CMK (cell line): ENCODE measurements around the gene CYP19A1.

Experiments
- DNase-seq: peaks from one replicate; pipeline ENCODE4 v3.0.0-alpha.2; 2010; ENCODE audit warnings: low read depth

Gene CYP19A1

DNA sequence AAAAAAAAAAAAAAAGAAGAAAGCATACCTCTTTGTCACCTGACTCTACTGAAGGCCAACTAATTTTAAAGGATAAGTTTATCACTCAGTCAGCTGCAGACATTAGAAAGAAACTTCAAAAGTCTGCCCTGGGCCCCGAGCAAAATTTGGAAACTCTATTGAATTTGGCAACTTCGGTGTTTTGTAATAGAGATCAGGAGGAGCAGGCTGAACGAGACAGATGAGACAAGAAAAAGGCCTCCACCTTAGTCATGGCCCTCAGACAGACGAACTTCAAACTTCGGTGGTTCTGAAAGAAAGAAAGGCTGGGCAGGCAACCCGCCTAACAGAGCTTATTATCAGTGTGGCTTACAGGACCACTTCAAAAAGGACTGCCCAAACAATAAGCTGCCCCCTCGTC, 21.6 kb upstream of the CYP19A1 start:
- no peak for DNase-seq

DNA sequence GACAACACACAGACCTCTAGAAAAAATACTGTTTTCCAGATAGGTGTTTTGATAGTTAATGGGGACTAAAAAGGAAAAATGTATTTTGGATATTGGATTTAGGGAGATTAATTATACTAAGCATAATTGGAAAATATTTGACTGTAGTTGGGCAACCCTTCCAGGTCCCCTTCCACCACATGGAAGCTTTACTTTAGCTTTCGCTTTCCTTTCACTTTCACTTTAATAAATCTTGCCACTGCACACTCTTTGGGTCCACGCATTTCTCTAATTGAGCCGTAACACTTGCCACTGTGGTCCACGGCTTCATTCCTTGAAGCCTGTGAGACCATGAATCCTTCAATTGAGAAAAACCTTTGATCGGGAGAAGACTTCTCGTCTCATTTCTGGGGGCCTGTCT, 18.6 kb upstream of the CYP19A1 start:
- DNase-seq, result no peak

DNA sequence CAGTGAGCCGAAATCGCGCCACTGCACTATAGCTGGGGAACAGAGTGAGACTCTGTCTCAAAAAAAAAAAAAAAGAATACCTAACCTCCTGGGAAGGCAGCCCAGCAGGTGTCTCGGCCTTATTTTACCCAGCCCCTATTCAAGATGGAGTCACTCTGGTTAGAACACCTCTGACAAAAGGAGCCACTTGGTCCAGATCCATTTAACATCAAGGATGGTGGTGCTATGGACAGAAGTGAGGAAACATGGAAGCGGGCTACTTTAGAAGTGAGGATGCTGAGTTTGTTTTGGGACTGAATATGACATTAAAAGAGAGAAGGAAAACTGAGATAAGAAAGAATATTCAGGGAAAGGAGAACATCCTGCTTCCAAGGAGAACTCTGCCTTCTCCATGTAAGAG, 17.8 kb upstream of the CYP19A1 start:
- no peak for DNase-seq

DNA sequence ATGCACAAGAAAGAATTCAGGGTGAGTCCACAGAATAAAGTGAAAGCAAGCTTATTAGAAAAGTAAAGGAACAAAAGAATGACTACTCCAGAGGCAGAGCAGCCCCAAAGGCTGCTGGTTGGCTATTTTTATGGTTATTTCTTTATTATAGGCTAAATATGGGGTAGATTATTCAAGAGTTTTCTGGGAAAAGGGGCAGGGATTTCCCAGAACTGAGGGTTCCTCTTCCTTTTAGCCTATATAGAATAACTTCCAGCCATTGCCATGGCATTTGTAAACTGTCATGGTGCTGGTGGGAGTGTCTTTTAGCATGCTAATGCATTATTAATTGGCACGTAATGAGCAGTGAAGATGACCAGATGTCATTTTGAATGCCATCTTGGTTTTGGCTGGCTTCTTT, 16.7 kb upstream of the CYP19A1 start:
- DNase-seq, result no peak

DNA sequence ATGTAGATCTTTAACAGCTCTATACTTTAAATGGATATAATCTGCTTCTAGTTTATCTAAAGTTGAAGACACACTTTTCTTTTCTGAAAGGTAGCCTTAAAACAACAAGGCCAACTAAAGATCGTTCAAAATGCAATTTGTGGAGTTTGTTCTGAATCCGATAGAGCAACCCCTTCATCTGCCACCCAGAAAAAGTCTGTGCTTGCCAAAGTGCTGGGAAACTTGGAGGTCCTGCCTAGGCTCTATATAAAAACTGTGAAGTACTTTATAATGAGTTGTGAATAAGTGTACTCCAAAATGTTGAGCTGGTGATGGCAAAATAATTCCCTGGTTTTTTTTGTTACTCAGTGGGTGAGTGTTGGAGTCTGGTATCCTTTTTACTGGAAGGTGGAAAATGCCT, 15.6 kb upstream of the CYP19A1 start:
- DNase-seq, result no peak

DNA sequence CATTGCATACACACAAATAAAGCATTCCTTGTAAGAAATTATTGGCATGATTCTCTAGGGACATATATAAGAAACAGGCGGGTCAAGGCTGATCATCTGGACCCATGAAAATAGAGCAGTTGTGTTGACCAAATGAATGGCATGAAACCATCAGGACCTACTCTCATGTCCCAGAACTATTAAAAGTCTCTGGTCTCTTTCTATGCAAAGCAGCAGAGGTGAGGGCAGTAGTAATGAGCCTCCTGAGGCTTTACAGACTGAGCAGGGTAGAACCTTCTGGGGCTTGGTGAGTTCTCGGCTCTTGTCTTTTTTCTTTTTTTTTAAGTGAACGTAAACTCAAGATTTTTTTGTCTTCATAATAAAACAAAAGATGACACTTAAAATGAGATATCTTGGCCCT, 12.3 kb upstream of the CYP19A1 start:
- no peak for DNase-seq

DNA sequence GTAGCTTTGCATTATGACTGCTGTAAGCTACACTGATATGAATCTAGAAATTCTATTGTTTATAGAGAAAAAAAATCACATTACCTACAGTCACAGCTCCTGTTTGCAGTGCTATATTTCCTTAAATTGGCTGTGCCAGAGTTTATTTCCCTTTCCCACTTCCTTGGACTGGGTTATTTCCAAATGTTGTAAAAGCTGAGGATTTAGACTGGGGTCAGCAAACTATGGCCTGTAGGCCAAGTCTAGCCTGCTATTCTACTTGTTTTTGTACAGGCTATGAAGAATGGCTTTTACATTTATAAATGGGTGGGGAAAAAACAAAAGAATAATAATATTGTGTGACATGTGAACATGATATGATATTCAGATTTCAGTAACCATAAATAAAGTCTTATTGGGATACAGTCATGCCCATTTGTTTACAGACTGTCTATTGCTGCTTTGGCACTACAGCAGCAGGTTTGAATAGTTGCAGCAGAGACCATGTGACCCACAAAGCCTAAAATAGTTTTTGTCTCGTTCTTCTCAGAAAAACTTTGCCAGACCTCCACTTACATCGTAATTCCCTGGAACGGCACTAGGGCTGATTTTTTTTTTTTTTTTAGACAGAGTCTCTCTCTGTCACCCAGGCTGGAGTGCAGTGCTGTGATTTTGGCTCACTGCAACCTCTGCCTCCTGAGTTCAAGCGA, 10.9 kb upstream of the CYP19A1 start:
- DNase-seq, result no peak

DNA sequence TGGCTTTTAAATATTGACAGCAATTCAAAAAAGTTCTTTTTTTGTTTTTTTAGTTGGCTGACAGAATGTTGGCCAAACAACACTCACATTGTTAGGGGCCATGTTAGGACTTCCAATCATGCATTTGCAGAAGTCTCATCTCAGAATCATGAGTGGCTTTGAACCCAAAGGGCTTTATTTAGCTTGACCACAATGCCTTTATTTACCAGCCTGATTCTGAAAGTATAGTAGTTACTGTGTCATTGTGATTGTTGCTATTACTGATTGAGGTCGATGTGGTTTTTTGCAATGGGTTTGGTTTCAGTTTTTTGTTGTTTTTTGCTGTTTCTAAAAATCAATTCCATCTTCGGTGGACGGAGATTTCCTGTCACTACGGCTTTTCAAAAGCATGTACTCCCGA, 10.3 kb upstream of the CYP19A1 start:
- DNase-seq, result no peak

DNA sequence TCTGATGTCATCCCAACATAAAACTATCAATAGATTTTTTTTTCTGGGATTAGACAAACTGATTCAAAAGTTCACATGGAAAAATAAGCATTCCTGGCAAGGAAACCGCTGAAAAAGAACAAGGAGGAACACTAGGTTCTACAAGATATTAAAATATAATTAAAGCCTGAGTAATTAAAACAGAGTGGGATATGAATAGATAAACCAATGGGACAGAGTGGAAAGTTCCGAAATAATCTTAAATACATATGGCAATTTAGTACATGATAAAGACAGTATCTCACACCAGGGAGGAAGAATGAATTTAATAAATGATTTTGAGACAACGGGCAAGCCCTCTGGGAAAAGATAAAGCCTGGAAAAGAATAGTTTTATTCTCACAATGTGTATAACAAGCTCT, 7.7 kb upstream of the CYP19A1 start:
- DNase-seq, result no peak

DNA sequence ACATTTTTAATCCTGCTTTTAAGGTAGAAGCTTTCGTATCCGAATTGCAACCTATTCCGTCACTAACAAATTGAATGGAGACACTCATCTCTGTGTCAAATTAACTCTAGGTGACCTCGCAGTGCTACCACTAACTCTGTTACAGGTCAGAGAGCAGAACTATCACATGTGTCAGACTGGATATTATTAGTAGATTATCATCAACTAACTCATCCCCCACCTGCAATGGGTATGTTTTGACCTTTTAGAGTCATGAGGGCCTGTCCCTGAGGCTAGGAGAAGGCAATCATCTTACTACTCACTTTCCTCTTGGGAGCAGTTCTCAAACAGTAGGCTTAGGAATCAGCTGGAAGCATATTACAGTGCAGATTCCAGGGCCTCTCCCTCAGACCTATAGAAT, 5.1 kb upstream of the CYP19A1 start:
- DNase-seq, result no peak

DNA sequence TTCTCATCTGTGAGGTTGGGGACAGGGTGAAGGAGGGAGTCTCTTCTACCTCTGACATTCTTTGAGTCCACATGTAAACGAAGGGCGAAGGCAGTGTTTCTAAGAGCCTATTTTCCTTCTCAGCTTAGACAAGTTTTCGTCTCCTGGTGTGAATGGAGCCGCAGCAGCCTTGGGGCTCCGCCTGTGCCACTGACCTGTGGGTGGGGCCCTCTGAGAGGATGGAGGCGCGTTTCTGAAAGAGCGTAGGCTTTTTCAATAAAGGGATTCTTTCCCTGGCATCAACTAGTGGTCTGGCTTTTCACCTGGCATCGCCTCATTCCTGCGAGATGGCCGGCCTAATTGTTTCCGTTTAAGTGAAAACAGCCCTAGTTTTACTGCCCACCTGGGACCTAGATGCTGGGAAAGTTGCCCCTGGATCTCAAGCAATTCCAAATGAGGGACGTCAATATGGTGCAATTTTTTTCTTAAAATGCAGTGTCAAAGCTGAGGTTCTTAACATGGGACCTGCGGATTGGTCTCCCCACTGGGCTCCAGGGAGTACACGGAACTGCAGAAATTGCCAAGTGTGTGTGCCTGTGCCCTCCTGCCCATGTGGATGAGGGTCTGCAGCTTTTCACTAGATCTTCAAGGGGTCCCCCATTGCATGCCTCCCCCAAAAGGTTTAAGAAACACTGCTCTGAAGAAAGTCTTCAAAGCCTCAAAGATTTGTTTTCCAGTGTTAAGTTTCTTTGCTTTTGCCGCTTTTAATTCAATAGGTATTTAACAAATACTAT, 4.0 kb upstream of the CYP19A1 start:
- DNase-seq, result no peak

DNA sequence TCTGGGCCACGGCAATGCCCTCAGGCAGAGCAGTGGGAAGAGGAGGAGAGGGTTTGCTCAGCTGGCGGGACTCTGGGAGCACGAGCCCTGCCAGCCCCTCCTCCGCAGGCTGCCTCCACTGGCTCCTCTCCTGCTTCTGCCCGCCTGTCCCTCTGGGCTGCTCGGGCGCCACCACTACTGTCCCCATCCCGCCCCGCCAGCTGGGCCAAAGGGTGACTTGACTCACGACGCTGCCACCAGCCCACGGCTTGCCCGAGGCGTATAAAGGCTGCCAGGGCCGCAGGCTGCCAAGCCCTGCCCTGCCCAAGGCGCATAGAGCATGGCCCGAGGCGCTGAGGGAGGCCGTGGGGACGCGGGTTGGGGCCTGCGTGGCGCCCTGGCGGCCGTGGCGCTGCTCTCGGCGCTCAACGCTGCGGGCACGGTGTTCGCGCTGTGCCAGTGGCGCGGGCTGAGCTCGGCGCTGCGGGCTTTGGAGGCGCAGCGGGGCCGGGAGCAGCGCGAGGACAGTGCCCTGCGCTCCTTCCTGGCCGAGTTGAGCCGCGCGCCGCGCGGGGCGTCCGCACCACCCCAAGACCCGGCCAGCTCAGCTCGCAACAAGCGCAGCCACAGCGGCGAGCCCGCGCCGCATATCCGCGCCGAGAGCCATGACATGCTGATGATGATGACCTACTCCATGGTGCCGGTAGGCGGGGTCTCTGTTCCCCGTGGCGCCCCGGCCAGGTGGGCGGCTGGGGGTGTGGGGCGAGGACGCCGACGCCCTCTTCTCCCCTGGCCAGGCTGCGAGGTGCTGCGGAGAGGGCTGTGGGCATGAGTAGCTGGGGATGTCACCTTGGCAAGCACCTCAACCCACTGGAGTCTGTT, 3.2 kb upstream of the CYP19A1 start, which contains the start of gene GLDN:
Gene GLDN, plus strand, starts transcription at position 290 of the 861 bp plus-strand sequence. Its CDS starts 30 bp downstream, at position 320.
- no peak for DNase-seq

DNA sequence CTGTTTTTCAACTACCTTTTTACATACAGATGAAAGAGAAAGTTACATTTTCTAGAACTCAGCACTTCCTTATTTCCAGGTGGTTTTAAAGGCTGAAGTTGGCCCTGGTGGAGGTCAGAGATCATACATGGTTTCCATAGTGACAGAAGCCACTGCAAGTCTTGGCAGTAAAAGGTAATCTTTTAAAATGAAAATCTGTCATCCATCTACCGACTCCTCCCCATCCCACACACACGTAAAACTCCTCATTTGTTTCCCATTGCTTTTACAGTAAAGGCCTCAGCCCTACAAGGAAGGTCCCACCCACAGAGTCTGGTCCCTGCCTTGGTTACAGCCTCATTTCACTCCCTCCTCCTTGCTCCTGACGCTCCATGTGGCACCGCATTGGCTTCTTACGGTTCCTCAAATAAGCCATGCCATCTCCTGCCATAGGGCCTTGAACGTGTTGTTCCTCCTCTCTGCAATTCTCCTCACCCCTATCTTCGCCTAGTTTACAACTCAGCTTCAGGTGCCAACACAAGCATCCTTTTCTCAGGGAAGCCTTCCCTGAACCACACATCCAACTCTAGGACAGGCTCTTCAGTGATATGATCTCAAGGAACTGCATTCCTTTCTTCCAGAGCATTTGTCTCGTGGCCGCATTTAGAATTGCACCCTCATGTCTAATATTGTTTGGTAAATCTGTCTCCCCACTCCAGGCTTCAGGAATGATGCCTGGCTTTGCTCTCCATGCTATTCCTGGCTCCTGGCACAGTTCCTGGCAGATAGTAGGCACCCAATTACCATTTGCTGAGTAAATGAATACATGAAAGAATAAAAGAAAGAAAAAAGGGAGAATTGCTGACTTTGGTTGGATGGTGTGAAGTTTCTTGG, 2.6 kb downstream of the CYP19A1 start:
- no peak for DNase-seq

DNA sequence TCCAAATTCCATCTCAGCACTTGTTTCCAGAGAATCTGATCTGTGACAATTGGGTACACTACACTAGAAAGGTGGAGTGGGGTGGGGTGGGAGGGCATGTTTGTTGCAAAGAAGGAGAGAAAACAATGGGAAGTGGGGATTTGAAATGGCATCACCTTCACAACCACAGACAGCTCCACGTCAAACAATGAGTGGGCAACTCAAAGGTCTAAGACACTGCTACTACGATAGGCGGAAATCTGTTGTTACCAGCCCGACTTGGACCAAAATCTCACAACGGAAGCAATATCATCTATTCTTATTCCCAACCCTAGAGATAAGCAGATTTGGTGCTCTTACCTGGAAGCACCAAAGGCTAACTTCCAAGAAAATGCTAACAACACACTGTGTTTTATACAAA, 3.3 kb downstream of the CYP19A1 start:
- DNase-seq, result no peak

DNA sequence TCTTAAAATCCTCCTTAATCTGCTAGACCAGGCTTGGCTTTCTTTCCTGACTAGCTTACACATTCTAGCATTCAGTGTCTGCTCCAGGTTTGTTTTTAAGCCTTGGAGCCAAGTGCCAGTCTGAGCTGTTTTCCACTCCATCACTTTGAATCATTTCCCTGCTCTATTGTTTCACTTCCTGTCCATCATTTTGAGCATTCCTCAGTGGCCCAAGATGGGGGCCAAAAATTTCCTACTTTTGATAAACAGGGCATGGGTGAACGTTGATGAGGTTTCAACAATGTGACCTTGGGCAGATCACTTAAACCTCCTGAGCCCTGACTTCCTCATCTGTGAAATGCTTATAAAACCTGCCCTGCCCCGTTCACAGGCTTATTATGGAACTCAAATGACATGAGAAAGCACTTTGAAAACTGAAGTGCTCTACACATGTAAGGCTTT, 4.4 kb downstream of the CYP19A1 start:
- DNase-seq, result no peak

DNA sequence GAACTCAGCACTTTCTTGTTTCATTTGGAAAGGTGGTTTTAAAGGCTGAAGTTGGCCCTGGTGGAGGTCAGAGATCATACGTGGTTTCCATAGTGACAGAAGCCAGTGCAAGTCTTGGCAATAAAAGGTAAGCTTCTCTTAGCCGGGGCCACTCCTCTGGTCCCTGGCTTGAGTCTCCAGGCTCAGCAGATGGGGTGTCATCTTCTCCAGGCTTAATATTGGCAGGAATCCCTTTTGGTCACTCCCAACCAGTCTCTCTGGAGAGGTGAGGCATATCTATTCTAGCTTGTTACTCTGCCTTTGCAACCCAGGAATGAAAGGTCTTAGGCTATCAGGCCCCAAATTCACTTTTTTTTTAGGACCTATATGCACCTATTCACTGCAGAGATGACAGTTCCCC, 4.8 kb downstream of the CYP19A1 start:
- DNase-seq, result no peak

DNA sequence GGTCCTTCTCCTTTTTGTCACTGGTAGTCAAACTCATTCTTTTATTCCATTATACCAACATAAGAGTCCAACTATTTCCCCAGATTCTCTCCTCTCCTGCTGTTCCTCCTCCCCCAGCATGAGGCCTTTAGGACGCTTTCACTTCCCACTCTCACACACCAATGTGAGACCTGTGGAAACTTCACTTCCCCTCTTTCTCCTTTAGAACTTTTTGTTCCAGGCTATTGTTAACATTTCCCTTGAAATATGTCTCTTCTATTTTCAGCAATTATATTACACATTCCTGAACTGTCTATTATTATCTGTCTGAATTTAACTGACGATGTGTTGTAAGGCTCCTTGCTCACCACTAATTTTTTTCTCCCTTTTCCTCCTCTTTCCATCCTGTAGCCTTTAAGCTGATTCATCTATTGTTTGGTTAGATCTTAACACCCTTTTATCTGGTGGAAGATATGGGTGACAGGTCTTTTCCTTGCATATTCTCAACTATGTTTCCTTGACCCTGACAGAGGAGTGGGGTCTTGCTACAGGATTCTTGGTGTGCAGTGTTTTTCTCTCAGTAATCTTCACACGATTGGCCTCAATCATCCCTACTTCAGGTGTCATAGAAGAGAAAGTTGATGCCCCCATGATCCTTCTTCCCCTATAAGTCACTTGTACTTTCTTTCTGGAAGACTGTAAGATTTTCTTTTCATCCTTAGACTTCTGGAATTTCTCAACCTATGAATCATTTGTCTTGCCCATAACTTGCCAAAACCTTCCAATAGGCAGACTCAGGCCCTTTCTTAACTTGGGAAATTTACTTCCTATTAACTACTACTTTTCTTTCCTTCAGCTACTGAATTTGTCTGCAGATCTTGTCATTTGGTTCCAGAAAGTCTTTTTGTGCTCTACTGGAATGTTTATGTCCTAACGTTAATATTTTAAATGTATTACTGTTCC, 5.9 kb downstream of the CYP19A1 start:
- DNase-seq, result no peak

DNA sequence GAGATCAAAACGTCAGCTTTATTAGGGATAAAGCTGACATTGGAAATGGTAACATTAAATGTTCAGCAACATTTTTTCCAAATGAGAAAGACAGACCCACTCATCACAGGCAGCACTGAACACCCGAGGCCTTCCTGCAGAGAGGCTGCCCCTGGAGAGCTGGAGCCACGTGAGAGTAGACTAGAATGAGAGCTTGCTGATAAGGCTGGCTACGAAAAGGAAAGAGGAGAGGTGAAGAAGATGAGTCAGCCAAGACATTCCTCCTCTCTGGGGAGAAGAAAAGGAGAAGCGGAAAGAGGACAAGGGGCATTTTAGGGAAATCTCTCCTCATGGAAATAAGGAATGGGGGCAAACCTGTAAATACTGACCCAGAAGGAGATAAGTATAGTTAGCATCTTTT, 7.3 kb downstream of the CYP19A1 start:
- DNase-seq, result no peak

DNA sequence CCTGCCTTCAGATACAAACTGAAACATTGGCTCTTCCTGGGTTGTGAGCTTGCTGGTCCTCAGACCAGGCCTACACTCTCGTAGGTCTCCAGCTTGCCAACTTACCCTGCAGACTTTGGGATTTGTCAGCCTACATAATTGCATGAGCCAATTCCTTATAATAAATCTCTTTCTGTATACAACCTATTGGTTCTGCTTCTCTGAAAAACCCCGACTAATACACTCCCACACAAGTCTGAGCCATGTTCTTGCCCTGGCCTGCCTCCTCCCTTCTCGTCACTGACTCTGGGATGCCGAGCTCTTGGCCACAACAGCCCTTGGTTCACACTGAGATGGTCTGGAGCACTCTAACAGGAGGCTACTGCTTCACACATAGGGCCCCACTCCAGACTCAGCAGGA, 9.5 kb downstream of the CYP19A1 start:
- DNase-seq, result no peak

DNA sequence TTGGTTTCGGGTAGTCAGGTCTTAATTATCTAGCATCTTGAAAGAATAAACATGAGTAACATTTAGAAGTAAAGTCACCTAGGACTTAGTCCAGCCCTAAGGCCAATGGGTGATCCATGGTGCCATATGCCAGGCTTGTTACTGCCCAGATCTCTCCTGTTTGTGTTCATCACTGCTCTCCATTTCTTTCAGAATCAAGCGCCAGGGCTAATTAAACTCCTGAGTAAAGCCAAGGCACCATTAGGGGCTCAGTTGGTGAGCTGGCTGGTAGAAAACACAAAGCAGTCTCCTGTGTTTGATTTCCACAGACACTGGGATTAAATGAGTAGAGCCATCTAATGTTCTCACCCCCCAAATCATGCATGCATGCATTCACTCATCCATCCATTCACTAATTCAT, 11.3 kb downstream of the CYP19A1 start:
- DNase-seq, result no peak

DNA sequence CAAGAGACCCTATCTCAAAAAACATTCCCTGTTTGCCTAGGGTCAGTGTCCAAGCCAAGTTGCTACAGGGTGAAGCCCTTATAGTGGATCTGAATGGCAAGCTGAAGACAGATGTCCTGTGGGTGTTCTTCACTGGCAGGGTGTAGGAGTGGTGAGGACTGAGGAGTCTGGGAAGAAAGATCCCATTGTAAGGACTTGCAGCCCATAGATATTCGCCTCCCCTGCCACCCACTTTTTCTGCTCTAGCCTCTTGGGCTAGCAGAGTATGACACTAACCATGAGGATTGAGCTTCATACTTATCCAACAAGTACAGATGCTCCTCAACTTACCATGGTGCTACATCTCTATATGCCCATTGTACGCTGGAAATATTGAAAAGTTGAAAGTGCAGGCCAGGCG, 13.2 kb downstream of the CYP19A1 start:
- DNase-seq, result no peak
